Heart right ventricle (tissue), 16 donors: ENCODE measurements around the gene PCDHB8. TPM values are rescaled to one million over a fixed set of nuclear protein-coding genes. Genes with fewer than 3 reads are reported as not detected.
"Not testable (repeated sequence)": the region's sequence is repeated elsewhere in the genome, so short reads cannot be mapped to it uniquely, and the experiment has no call there.

Experiments
- ATAC-seq, 8 donors: fragments of 200-7000 bp; cut with Tn5 transposase; one replicate each; pipeline ENCODE4 v1.9.1; 2020; ENCODE audit warnings: mild to moderate bottlenecking in 8 of 8, moderate library complexity in 8 of 8, moderate number of reproducible peaks in 1 of 8
- DNase-seq, 2 donors: peaks; one replicate each; pipeline ENCODE4 v3.0.0-alpha.2; 2020
- H3K27ac ChIP-seq, 10 donors: fragments of 200-600 bp; sonication (generic) in 2 of 10; one replicate each; pipeline versions ENCODE4 v1.5.0 to v1.8.0; 2020 to 2022; ENCODE audit warnings: mild to moderate bottlenecking in 3 of 10
- H3K27me3 ChIP-seq, 7 donors: fragments of 200-600 bp; one replicate each; pipeline ENCODE4 v1.8.0; 2021 to 2022; ENCODE audit warnings: mild to moderate bottlenecking in 2 of 7
- H3K36me3 ChIP-seq, 9 donors: fragments of 200-600 bp; sonication (generic) in 1 of 9; one replicate each; pipeline versions ENCODE4 v1.5.0 to v1.8.0; 2020 to 2022; ENCODE audit warnings: mild to moderate bottlenecking in 2 of 9
- H3K4me1 ChIP-seq, 9 donors: fragments of 200-600 bp; sonication (generic) in 1 of 9; one replicate each; pipeline versions ENCODE4 v1.5.0 to v1.8.0; 2020 to 2022; ENCODE audit warnings: mild to moderate bottlenecking in 4 of 9
- H3K4me3 ChIP-seq, 10 donors: fragments of 200-600 bp; sonication (generic) in 2 of 10; one replicate each; pipeline versions ENCODE4 v1.5.0 to v1.8.0; 2020 to 2022; ENCODE audit warnings: mild to moderate bottlenecking in 7 of 10, moderate library complexity in 2 of 10
- H3K9me3 ChIP-seq, 11 donors: fragments of 200-600 bp in 10 of 11; sonication (generic) in 2 of 11; one replicate each; pipeline versions ENCODE4 v1.5.0 to v1.8.0; 2013 to 2022; ENCODE audit warnings: mild to moderate bottlenecking in 2 of 11, control low read depth in 1 of 11, moderate library complexity in 1 of 11
- WGBS, 2 donors: extraction: QIAGEN DNeasy Blood & Tissue Kit; methylation state at CpG; one replicate each; pipeline ENCODE4 v1.1.7; 2013; ENCODE audit warnings: inconsistent platforms in 1 of 2; 5-methylcytosine and 5-hydroxymethylcytosine counted together
- intact Hi-C, 10 donors: fragments of 100-400 bp; cut with DNase I; formaldehyde crosslinking; loops; one replicate each; pipeline versions ENCODE4 v1.11.1 to v1.14.2; 2022
- polyA plus RNA-seq, 2 donors: library from polyadenylated mRNA; stranded (reverse); fragments of 200-250 nt; gene quantifications; one replicate each; pipeline ENCODE4 v1.2.3, GENCODE V29; 2013
- total RNA-seq, 10 donors: library from RNA; stranded (reverse); fragmentation: NEBNext Ultra II Directional in 3 of 10; extraction: Animal tissue kit (Norgen Biotek cat#: 25700) in 3 of 10; gene quantifications; one replicate each; pipeline versions ENCODE4 v1.2.1 to v1.2.4, GENCODE V29; 2021 to 2023
- TF ChIP-seq, protein P1 (sequence below), 9 donors: fragments of 200-600 bp; sonication (generic) in 2 of 9; IDR thresholded peaks; one replicate each; pipeline versions ENCODE4 v1.5.0 to v1.8.0; 2021 to 2022; ENCODE audit warnings: antibody characterized with exemption in 9 of 9, mild to moderate bottlenecking in 5 of 9, moderate library complexity in 1 of 9
- donor health status: Arrhythmogenic right ventricular cardiomyopathy.
- donor health status: ischemic (EF 13 %, LVEDD 7.1; RV severe dilation, severe dysfunction).
- donor health status: healthy with polysubstance abuse.
- donor health status: DM: no; HTN: yes; CAD: no.
- donor health status: DM: no; HTN: no; CAD: no.
- donor health status: ischemic (EF 25% LVEDD 6.9; RV normal size, moderate dysfunction).
- donor health status: ischemic (EF 25% LVEDD 5.7; RV mildly dilated, moderate dysfunction).
- donor health status: healthy.
- donor health status: DM: yes; HTN: yes; CAD: no.
- donor health status: Ischemic cardiomyopathy.
- donor health status: ischemic (EF 35%, LVEDD 5.7; RV mildly dilated, moderate dysfunction).
- donor health status: nonischemic (EF 11% LVEDD 7.7; RV severe dilation, severe dysfunction).
- donor health status: DM: yes; HTN: yes; CAD: no.
- donor health status: PGD.
- donor health status: ischemic (EF 29% LVEDD 5.4; RV normal size, mild dysfunction).
- donor health status: nonischemic (EF 23%, LVEDD 6.1; RV moderate dilation, normal function).

Gene PCDHB8
- total and polyA plus RNA-seq, 12 donors, result 0.29 to 5.8 (median 1.7) TPM

DNA sequence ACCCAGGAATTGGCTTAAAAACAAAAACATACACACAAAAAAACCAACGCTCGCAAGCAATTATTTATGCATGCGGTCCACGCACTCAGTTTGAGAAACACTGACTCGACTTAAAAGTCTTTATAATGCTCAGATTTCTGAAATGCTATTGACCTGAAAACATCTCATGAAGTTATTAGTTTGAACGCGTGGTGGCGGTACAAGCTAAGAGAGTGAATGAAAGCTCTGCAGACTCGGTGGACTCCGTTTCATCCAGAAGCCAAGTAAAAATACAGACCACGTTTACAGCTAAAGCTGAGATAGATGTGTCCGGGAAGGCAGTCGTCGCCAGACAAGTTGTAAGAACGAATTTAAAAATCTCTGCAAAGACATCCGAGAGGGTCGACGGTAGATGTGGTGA, 27.8 kb upstream of the PCDHB8 start, which contains the start of gene PCDHB6:
Gene PCDHB6 (plus strand): TSS at position 246 of the 400 bp plus-strand sequence. CDS start 201 bp downstream, outside the sequence.
- H3K9me3 ChIP-seq, result peaks cover 0 to 96% (median 24%) of the 10 kb centered on the region in 11 donors

DNA sequence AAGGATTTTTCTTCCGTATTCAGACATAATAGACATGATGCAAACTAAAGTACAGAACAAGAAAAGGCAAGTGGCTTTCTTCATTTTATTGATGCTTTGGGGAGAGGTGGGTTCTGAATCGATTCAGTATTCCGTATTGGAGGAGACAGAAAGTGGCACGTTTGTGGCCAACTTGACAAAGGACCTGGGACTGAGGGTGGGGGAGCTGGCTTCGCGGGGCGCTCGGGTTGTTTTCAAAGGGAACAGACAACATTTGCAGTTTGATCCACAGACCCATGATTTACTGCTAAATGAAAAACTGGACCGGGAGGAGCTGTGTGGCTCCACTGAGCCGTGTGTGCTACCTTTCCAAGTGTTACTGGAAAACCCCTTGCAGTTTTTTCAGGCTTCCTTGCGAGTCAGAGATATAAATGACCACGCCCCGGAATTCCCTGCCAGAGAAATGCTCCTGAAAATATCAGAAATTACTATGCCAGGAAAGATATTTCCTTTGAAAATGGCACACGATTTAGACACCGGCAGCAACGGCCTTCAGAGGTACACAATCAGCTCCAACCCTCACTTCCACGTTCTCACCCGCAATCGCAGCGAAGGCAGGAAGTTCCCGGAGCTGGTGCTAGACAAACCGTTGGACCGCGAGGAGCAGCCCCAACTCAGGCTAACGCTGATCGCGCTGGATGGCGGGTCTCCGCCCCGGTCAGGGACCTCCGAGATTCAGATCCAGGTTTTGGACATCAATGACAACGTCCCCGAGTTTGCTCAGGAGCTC, 27.2 kb upstream of the PCDHB8 start:
- H3K9me3 ChIP-seq, result peaks cover 0 to 96% (median 24%) of the 10 kb centered on the region in 11 donors
- H3K4me1 ChIP-seq, result no peaks in the 10 kb centered on the region
- no peak overlapping the region for H3K27ac ChIP-seq
- peaks cover 0 to 32% (median 19%) of the 10 kb centered on the region in 7 donors for H3K27me3 ChIP-seq
- ATAC-seq, result no peak
- H3K36me3 ChIP-seq, result no peaks in the 10 kb centered on the region
- TF ChIP-seq, protein P1, sequence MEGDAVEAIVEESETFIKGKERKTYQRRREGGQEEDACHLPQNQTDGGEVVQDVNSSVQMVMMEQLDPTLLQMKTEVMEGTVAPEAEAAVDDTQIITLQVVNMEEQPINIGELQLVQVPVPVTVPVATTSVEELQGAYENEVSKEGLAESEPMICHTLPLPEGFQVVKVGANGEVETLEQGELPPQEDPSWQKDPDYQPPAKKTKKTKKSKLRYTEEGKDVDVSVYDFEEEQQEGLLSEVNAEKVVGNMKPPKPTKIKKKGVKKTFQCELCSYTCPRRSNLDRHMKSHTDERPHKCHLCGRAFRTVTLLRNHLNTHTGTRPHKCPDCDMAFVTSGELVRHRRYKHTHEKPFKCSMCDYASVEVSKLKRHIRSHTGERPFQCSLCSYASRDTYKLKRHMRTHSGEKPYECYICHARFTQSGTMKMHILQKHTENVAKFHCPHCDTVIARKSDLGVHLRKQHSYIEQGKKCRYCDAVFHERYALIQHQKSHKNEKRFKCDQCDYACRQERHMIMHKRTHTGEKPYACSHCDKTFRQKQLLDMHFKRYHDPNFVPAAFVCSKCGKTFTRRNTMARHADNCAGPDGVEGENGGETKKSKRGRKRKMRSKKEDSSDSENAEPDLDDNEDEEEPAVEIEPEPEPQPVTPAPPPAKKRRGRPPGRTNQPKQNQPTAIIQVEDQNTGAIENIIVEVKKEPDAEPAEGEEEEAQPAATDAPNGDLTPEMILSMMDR (IDR thresholded peaks at IDR 0.05), result no peak
- 35 to 37% methylated on average over 33 of the region's 33 CpGs for WGBS, 2 donors
- no peak for DNase-seq
- peak overlapping the region in 6 of 10 donors; percentile 6 to 38 (median 24) for H3K4me3 ChIP-seq
- intact Hi-C loops, result no loop called here

More for the DNA sequence above, 27.8 kb upstream of the PCDHB8 start, which contains the start of gene PCDHB6:
- 11 to 13% methylated on average over 18 of the region's 18 CpGs for WGBS, 2 donors
- ATAC-seq, result no peak
- H3K27me3 ChIP-seq, result peaks cover 0 to 27% (median 19%) of the 10 kb centered on the region in 7 donors
- DNase-seq, result no peak
- intact Hi-C loops, result no loop called here
- H3K36me3 ChIP-seq, result no peaks in the 10 kb centered on the region
- no peaks in the 10 kb centered on the region for H3K4me1 ChIP-seq
- H3K4me3 ChIP-seq, result peak within 1 kb of the TSS in 6 of 10 donors; percentile 6 to 38 (median 24)
- TF ChIP-seq, protein P1 (IDR thresholded peaks at IDR 0.05), result peak in 5 of 9 donors; percentile 6 to 38 (median 28)
- H3K27ac ChIP-seq, result no peak within 1 kb of the TSS

DNA sequence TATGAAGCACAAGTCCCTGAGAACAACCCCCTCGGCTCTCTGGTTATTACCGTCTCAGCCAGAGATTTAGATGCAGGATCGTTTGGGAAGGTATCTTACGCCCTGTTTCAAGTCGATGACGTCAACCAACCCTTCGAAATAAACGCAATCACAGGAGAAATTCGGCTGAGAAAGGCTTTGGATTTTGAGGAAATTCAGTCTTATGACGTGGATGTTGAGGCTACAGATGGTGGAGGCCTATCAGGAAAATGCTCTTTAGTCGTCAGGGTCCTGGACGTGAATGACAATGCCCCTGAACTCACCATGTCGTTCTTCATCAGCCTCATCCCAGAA, 26.6 kb upstream of the PCDHB8 start:
- Histone ChIP-seq H3K36me3 (no peaks in the 10 kb centered on the region), H3K27me3 (peaks cover 0 to 33% (median 19%) of the 10 kb centered on the region in 7 donors), H3K4me1 (no peaks in the 10 kb centered on the region), H3K27ac (no peak overlapping the region), H3K4me3 (peak overlapping the region in 1 of 10 donors; percentile 29), H3K9me3 (peaks cover 0 to 96% (median 27%) of the 10 kb centered on the region in 11 donors)
- DNase-seq (no peak), ATAC-seq (no peak)
- TF ChIP-seq, protein P1 (IDR thresholded peaks at IDR 0.05), result no peak
- WGBS, 2 donors, result 30 to 31% methylated on average over 13 of the region's 13 CpGs
- intact Hi-C loops, result no loop called here

DNA sequence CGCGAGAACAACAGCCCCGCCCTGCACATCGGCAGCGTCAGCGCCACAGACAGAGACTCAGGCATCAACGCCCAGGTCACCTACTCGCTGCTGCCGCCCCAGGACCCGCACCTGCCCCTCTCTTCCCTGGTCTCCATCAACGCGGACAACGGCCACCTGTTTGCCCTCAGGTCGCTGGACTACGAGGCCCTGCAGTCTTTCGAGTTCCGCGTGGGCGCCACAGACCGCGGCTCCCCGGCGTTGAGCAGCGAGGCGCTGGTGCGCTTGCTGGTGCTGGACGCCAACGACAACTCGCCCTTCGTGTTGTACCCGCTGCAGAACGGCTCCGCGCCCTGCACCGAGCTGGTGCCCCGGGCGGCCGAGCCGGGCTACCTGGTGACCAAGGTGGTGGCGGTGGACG, 26.0 kb upstream of the PCDHB8 start:
- 31 to 32% methylated on average over 38 to 39 of the region's 41 CpGs for WGBS, 2 donors
- DNase-seq, H3K36me3 ChIP-seq, ATAC-seq, intact Hi-C loops, H3K4me3 ChIP-seq, H3K4me1 ChIP-seq, H3K27ac ChIP-seq: not testable (repeated sequence)
- Histone ChIP-seq H3K27me3 (peaks cover 0 to 40% (median 23%) of the 10 kb centered on the region in 7 donors), H3K9me3 (peaks cover 0 to 97% (median 28%) of the 10 kb centered on the region in 11 donors)

DNA sequence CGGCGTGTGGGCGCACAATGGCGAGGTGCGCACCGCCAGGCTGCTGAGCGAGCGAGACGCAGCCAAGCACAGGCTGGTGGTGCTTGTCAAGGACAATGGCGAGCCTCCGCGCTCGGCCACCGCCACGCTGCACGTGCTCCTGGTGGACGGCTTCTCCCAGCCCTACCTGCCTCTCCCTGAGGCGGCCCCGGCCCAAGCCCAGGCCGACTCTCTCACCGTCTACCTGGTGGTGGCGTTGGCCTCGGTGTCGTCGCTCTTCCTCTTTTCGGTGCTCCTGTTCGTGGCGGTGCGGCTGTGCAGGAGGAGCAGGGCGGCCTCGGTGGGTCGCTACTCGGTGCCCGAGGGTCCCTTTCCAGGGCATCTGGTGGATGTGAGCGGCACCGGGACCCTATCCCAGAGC, 25.5 kb upstream of the PCDHB8 start:
- intact Hi-C loops, result not testable (repeated sequence)

More for the DNA sequence above, 25.5 kb upstream of the PCDHB8 start:
- Histone ChIP-seq H3K9me3 (peaks cover 0 to 97% (median 28%) of the 10 kb centered on the region in 11 donors), H3K27me3 (peaks cover 0 to 45% (median 27%) of the 10 kb centered on the region in 7 donors)
- ATAC-seq, H3K4me3 ChIP-seq, H3K4me1 ChIP-seq, DNase-seq, H3K36me3 ChIP-seq, H3K27ac ChIP-seq: not testable (repeated sequence)
- WGBS, 2 donors, result 24 to 25% methylated on average over 35 to 36 of the region's 36 CpGs
